Loucy (cell line): ENCODE data around the gene ADARB2.

ENCODE experiments used
- EZH2phosphoT487 ChIP-seq: fragments of 200-600 bp; IDR thresholded peaks from 2 replicates; pipeline ENCODE4 v1.6.1; 2018; ENCODE audit warnings: antibody characterized with exemption, mild to moderate bottlenecking, moderate library complexity, borderline replicate concordance
- TF ChIP-seq, protein P1 (sequence below): fragments of 200-600 bp; sonication (generic); conservative IDR thresholded peaks from 2 replicates; pipeline ENCODE4 v1.5.1; 2014; ENCODE audit warnings: mild to moderate bottlenecking, antibody characterized with exemption, low read length

DNA sequence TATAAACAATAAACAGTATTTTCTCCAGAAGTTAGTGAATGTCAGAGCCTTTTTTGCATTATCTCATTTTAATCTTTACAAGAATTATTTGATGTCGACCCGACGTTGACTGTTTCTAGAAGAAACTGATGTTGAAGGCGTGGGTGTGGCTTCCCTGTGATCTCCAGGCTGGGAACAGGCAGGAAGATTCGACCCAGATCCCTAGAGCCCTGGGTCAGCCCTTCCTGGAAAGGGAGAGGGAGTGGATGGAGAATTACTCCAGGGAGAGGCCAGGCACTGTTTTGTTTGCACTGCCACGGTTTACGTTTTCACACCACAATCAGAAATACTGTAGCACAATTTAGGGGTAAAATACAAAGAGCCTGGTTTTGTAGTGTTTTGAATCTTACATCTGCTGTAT is 133.1 kb downstream of the ADARB2 start:
- TF ChIP-seq, protein P1, sequence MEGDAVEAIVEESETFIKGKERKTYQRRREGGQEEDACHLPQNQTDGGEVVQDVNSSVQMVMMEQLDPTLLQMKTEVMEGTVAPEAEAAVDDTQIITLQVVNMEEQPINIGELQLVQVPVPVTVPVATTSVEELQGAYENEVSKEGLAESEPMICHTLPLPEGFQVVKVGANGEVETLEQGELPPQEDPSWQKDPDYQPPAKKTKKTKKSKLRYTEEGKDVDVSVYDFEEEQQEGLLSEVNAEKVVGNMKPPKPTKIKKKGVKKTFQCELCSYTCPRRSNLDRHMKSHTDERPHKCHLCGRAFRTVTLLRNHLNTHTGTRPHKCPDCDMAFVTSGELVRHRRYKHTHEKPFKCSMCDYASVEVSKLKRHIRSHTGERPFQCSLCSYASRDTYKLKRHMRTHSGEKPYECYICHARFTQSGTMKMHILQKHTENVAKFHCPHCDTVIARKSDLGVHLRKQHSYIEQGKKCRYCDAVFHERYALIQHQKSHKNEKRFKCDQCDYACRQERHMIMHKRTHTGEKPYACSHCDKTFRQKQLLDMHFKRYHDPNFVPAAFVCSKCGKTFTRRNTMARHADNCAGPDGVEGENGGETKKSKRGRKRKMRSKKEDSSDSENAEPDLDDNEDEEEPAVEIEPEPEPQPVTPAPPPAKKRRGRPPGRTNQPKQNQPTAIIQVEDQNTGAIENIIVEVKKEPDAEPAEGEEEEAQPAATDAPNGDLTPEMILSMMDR = no peak
- TF ChIP-seq EZH2phosphoT487 = no peak
